ENCODE results near the gene PGGT1B. TPM values are rescaled to one million over a fixed set of nuclear protein-coding genes. Genes with fewer than 3 reads are reported as not detected.

PGGT1B gene
- total and polyA plus RNA-seq, 2 donors (not counting 1 experiment from before 2014, with no cell fraction given): 3.8 to 63.4 TPM

DNA sequence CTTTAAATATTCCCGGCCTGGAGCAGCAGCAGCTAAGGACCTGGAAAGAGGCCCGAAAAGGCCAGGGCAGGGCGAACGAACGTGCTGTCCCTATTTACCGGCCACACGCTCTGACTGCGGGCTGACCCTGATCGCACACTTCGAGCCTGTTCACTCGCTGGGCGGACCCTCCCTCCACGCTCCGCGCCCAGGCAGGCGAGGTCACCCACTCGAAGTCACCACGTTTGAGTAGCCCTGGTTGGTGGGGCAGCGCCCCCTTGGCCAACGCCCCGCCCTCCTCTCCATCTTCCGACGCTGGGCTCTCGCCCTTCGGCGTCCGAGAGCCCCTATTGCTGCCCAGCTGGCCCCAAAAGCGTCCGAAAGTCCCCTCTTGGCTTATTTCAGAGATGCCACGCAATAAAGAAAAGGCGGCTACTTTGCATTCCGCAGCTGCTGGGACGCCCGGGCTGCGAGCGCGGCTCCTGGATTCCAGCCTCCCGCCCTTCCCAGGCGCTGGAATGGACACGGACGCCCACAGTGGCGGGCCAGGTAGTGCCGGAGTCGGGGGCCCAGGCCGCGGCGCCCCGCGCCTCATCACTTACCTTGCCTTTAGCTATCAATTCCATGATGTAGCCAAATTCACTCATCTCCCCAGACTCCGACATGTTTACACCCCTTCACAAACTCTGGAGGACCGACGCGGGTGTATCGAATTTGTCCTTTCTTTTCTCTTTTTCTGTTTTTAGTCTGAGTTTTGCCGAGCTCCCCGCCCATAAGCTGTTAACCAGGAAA is 83.1 kb downstream of the PGGT1B start:
- ChIA-PET POLR2A (interaction anchor here (1.2 kb wide), 1 partner anchor 9 kb away, joined by 4 read pairs; no protein-coding TSS in a partner anchor), CTCF (interaction anchor here (0.9 kb wide), 1 partner anchor 8 kb away, joined by 3 read pairs; no protein-coding TSS in a partner anchor)
- H3K27me3 Mint-ChIP-seq: peaks cover 83% of the 10 kb centered on the region
- H3K4me1 ChIP-seq (ENCODE audit: control insufficient read depth in 2 of 2, insufficient read depth in 2 of 2, low read length in 2 of 2): peaks cover 19 to 27% of the 10 kb centered on the region in 2 donors
- H3K9me3 ChIP-seq (ENCODE audit: control extremely low read depth in 1 of 3, control insufficient read depth in 2 of 3, insufficient read depth in 1 of 3, low read length in 2 of 3): peaks cover 2 to 26% (median 2%) of the 10 kb centered on the region in 3 donors
- H3K4me3 ChIP-seq (ENCODE audit: control extremely low read depth in 1 of 5, extremely low read depth in 1 of 5, insufficient read depth in 1 of 5, low read depth in 2 of 5, low read length in 4 of 5): peak overlapping the region; percentile 4 to 64 (median 47)
- H3K27ac Mint-ChIP-seq: no peak overlapping the region
- peak; percentile 19 for ATAC-seq (ENCODE audit: low read depth)
- intact Hi-C loops (cut with micrococcal nuclease): loop anchor here (1.0 kb wide), 1 partner anchor 10 kb away; the partner anchor contains the start of gene TRIM36
- H3K4me1 Mint-ChIP-seq: peaks cover 8% of the 10 kb centered on the region
- peak overlapping the region; percentile 70 for H3K9ac ChIP-seq (ENCODE audit: low read length)
- no peaks in the 10 kb centered on the region for H3K36me3 ChIP-seq (replicated peaks in 1 of 2; ENCODE audit: control extremely low read depth in 1 of 2, control insufficient read depth in 1 of 2, extremely low read depth in 1 of 2, insufficient read depth in 2 of 2, low read length in 1 of 2)
- peaks cover under 1% of the 10 kb centered on the region for H3K9me3 Mint-ChIP-seq (ENCODE audit: insufficient read depth)
- 7% methylated on average over 56 of the region's 56 CpGs for WGBS (ENCODE audit: insufficient coverage)
- peak; percentile 30 for TF ChIP-seq EZH2 (IDR thresholded peaks at IDR 0.05; ENCODE audit: borderline replicate concordance, insufficient read depth, low read depth, low read length, poor library complexity, severe bottlenecking)
- TF ChIP-seq, protein P1, sequence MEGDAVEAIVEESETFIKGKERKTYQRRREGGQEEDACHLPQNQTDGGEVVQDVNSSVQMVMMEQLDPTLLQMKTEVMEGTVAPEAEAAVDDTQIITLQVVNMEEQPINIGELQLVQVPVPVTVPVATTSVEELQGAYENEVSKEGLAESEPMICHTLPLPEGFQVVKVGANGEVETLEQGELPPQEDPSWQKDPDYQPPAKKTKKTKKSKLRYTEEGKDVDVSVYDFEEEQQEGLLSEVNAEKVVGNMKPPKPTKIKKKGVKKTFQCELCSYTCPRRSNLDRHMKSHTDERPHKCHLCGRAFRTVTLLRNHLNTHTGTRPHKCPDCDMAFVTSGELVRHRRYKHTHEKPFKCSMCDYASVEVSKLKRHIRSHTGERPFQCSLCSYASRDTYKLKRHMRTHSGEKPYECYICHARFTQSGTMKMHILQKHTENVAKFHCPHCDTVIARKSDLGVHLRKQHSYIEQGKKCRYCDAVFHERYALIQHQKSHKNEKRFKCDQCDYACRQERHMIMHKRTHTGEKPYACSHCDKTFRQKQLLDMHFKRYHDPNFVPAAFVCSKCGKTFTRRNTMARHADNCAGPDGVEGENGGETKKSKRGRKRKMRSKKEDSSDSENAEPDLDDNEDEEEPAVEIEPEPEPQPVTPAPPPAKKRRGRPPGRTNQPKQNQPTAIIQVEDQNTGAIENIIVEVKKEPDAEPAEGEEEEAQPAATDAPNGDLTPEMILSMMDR (IDR thresholded peaks at IDR 0.05): no peak
- H3K4me2 ChIP-seq (replicated peaks; ENCODE audit: low read depth, low read length, poor library complexity, severe bottlenecking): peak overlapping the region; percentile 93
- H3K27me3 ChIP-seq (replicated peaks in 1 of 4; ENCODE audit: control extremely low read depth in 1 of 4, control insufficient read depth in 3 of 4, insufficient read depth in 4 of 4, low read length in 3 of 4): peaks cover 5 to 86% (median 62%) of the 10 kb centered on the region in 4 experiments
- peak overlapping the region; percentile 73 for H2AFZ ChIP-seq (ENCODE audit: insufficient read depth, low read depth, low read length, poor library complexity, severe bottlenecking)
- H3K79me2 ChIP-seq (ENCODE audit: control insufficient read depth, insufficient read depth, low read length): no peaks in the 10 kb centered on the region
- H3K4me3 Mint-ChIP-seq: peak overlapping the region; percentile 89
- H4K20me1 ChIP-seq (ENCODE audit: control insufficient read depth, insufficient read depth, low read length, poor library complexity, severe bottlenecking): no peaks in the 10 kb centered on the region
- H3K27ac ChIP-seq (ENCODE audit: low read length in 2 of 2): no peak overlapping the region
- DNase-seq: peak; percentile 49

DNA sequence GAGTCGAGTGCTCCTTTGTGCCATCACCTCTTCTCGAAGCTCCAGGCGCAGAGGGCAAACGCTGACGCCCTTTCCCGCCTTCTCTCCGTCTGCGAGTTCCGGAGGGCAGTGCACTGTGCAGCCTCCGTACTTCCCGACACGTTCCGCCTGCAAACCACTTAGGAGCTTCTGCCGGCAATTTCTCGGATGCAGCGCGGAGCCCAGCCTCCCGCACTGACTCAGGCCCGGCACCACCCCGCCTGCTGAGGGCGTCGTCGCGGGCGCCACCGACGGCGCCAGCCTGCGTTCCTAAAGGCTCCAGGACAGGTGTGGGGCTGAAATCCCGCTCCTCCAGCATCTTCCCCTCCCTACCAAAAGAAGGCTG is 83.7 kb downstream of the PGGT1B start:
- Histone ChIP-seq H3K36me3 (replicated peaks in 1 of 2; ENCODE audit: control extremely low read depth in 1 of 2, control insufficient read depth in 1 of 2, extremely low read depth in 1 of 2, insufficient read depth in 2 of 2, low read length in 1 of 2) (no peaks in the 10 kb centered on the region), H3K4me2 (replicated peaks; ENCODE audit: low read depth, low read length, poor library complexity, severe bottlenecking) (peak overlapping the region; percentile 93), H3K9me3 (ENCODE audit: control extremely low read depth in 1 of 3, control insufficient read depth in 2 of 3, insufficient read depth in 1 of 3, low read length in 2 of 3) (peaks cover 2 to 26% (median 3%) of the 10 kb centered on the region in 3 donors), H3K27ac (ENCODE audit: low read length in 2 of 2) (no peak overlapping the region), H4K20me1 (ENCODE audit: control insufficient read depth, insufficient read depth, low read length, poor library complexity, severe bottlenecking) (no peaks in the 10 kb centered on the region), H3K79me2 (ENCODE audit: control insufficient read depth, insufficient read depth, low read length) (no peaks in the 10 kb centered on the region), H3K27me3 (replicated peaks in 1 of 4; ENCODE audit: control extremely low read depth in 1 of 4, control insufficient read depth in 3 of 4, insufficient read depth in 4 of 4, low read length in 3 of 4) (peaks cover 5 to 85% (median 58%) of the 10 kb centered on the region in 4 experiments), H3K4me1 (ENCODE audit: control insufficient read depth in 2 of 2, insufficient read depth in 2 of 2, low read length in 2 of 2) (peaks cover 19 to 27% of the 10 kb centered on the region in 2 donors), H2AFZ (ENCODE audit: insufficient read depth, low read depth, low read length, poor library complexity, severe bottlenecking) (peak overlapping the region; percentile 73), H3K4me3 (ENCODE audit: control extremely low read depth in 1 of 5, extremely low read depth in 1 of 5, insufficient read depth in 1 of 5, low read depth in 2 of 5, low read length in 4 of 5) (peak overlapping the region in 1 of 5 experiments; percentile 64), H3K9ac (ENCODE audit: low read length) (peak overlapping the region; percentile 70)
- ATAC-seq (ENCODE audit: low read depth) (no peak), DNase-seq (no peak)
- Mint-ChIP-seq H3K4me3 (peak overlapping the region; percentile 89), H3K27me3 (peaks cover 81% of the 10 kb centered on the region), H3K27ac (no peak overlapping the region), H3K9me3 (ENCODE audit: insufficient read depth) (no peaks in the 10 kb centered on the region), H3K4me1 (peaks cover 8% of the 10 kb centered on the region)
- 31% methylated on average over 30 of the region's 30 CpGs for WGBS (ENCODE audit: insufficient coverage)
- ChIA-PET CTCF (no interaction called here), POLR2A (no interaction called here)
- TF ChIP-seq, protein P1 (IDR thresholded peaks at IDR 0.05): no peak
- TF ChIP-seq EZH2 (IDR thresholded peaks at IDR 0.05; ENCODE audit: borderline replicate concordance, insufficient read depth, low read depth, low read length, poor library complexity, severe bottlenecking): no peak
- intact Hi-C loops (cut with micrococcal nuclease): no loop called here

All from B cell (primary cell).